ENCODE results near the gene MOK. TPM values are rescaled to one million over a fixed set of nuclear protein-coding genes. Genes with fewer than 3 reads are reported as not detected.

The MOK gene
- total RNA-seq, 1 donor = 86.1 TPM

DNA sequence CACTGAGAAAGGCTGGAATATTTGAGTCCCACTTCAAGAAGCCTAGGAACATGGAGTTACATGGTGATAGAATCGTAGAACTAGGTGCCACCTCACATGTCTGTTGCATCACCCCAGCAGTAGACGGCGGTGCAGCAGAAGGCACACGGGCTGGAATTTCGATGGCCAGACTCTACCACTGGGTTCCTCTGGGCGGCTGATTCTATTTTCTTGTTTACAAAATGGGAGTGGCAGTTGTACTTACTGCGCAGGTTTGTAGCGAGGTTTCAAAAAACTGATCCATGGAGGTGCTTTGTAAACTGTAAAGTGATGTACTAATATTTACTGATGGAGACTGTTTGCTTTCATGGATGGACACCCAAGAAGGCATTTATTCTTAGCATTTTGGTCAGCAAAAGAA lies 119.6 kb downstream of the MOK start:
- Histone ChIP-seq H3K9me3 (ENCODE audit: low read depth, low read length) (no peaks in the 10 kb centered on the region), H3K4me2 (ENCODE audit: insufficient read depth, low read length) (no peak overlapping the region), H2AFZ (ENCODE audit: low read length) (no peak overlapping the region), H3K79me2 (ENCODE audit: insufficient read depth, low read length) (peaks cover 82% of the 10 kb centered on the region), H3K4me3 (ENCODE audit: insufficient read depth, low read length) (no peak overlapping the region), H3K27ac (ENCODE audit: low read depth, low read length) (no peak overlapping the region), H4K20me1 (ENCODE audit: insufficient read depth, low read length) (peaks cover 39% of the 10 kb centered on the region), H3K36me3 (ENCODE audit: insufficient read depth, low read length) (no peaks in the 10 kb centered on the region), H3K27me3 (ENCODE audit: insufficient read depth, low read length) (no peaks in the 10 kb centered on the region), H3K4me1 (ENCODE audit: insufficient read depth, low read length) (peaks cover 48% of the 10 kb centered on the region)
- DNase-seq (ENCODE audit: insufficient read length, low spot score, missing footprints) = no peak
- TF ChIP-seq, protein P1, sequence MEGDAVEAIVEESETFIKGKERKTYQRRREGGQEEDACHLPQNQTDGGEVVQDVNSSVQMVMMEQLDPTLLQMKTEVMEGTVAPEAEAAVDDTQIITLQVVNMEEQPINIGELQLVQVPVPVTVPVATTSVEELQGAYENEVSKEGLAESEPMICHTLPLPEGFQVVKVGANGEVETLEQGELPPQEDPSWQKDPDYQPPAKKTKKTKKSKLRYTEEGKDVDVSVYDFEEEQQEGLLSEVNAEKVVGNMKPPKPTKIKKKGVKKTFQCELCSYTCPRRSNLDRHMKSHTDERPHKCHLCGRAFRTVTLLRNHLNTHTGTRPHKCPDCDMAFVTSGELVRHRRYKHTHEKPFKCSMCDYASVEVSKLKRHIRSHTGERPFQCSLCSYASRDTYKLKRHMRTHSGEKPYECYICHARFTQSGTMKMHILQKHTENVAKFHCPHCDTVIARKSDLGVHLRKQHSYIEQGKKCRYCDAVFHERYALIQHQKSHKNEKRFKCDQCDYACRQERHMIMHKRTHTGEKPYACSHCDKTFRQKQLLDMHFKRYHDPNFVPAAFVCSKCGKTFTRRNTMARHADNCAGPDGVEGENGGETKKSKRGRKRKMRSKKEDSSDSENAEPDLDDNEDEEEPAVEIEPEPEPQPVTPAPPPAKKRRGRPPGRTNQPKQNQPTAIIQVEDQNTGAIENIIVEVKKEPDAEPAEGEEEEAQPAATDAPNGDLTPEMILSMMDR (IDR thresholded peaks at IDR 0.05; ENCODE audit: extremely low read depth, low read depth, low read length) = no peak

DNA sequence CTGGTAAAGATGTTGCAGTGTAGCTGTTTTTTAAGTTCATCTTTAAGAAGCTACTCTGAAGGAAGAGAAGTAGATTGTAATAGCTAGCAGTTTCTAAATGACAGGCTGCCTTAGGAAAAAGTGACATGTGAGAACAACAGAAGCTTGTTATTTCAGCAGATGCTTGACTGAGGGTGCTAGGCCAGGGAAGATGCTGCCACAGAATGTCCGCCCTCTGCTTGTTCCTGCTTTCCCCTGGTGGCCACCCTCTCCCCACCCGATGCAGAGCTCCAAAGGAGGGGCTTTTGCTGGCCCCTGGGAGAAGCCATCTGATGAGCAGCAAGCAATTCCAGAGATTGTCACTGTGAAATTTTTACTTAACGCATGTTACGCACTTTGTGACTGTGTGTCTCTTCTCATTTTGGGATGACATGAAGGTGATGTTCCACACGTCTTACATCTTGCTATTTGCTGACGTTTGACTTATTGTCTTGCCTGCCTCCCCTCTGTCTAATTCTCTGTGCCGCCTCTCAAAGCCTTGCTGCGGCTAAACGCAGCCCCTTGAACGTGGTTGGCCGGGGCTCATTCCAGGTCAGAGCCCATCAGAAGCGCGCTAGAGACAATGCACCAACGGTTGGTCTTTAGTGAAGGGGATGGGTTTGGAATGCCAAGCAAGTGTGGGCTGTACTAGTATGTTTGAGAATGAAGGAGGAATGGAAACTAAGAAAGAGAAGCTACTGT lies 120.5 kb downstream of the MOK start:
- H3K27ac ChIP-seq (ENCODE audit: low read depth, low read length) = no peak overlapping the region
- no peak overlapping the region for H3K4me3 ChIP-seq (ENCODE audit: insufficient read depth, low read length)
- no peak overlapping the region for H3K4me2 ChIP-seq (ENCODE audit: insufficient read depth, low read length)
- H2AFZ ChIP-seq (ENCODE audit: low read length) = no peak overlapping the region
- TF ChIP-seq, protein P1 (IDR thresholded peaks at IDR 0.05; ENCODE audit: extremely low read depth, low read depth, low read length) = no peak
- peaks cover 48% of the 10 kb centered on the region for H3K4me1 ChIP-seq (ENCODE audit: insufficient read depth, low read length)
- no peaks in the 10 kb centered on the region for H3K36me3 ChIP-seq (ENCODE audit: insufficient read depth, low read length)
- peaks cover 44% of the 10 kb centered on the region for H4K20me1 ChIP-seq (ENCODE audit: insufficient read depth, low read length)
- no peak for DNase-seq (ENCODE audit: insufficient read length, low spot score, missing footprints)
- peaks cover 83% of the 10 kb centered on the region for H3K79me2 ChIP-seq (ENCODE audit: insufficient read depth, low read length)
- H3K27me3 ChIP-seq (ENCODE audit: insufficient read depth, low read length) = no peaks in the 10 kb centered on the region
- no peaks in the 10 kb centered on the region for H3K9me3 ChIP-seq (ENCODE audit: low read depth, low read length)

GRCh38 chr14:102183886-102184285 lies 121.1 kb downstream of the MOK start:
- Histone ChIP-seq H3K4me3 (ENCODE audit: insufficient read depth, low read length) (no peak overlapping the region), H2AFZ (ENCODE audit: low read length) (no peak overlapping the region), H3K36me3 (ENCODE audit: insufficient read depth, low read length) (no peaks in the 10 kb centered on the region), H3K27ac (ENCODE audit: low read depth, low read length) (no peak overlapping the region), H4K20me1 (ENCODE audit: insufficient read depth, low read length) (peaks cover 44% of the 10 kb centered on the region), H3K4me1 (ENCODE audit: insufficient read depth, low read length) (peaks cover 48% of the 10 kb centered on the region), H3K27me3 (ENCODE audit: insufficient read depth, low read length) (no peaks in the 10 kb centered on the region), H3K4me2 (ENCODE audit: insufficient read depth, low read length) (no peak overlapping the region), H3K79me2 (ENCODE audit: insufficient read depth, low read length) (peaks cover 80% of the 10 kb centered on the region), H3K9me3 (ENCODE audit: low read depth, low read length) (no peaks in the 10 kb centered on the region)
- no peak for DNase-seq (ENCODE audit: insufficient read length, low spot score, missing footprints)
- TF ChIP-seq, protein P1 (IDR thresholded peaks at IDR 0.05; ENCODE audit: extremely low read depth, low read depth, low read length) = no peak

DNA sequence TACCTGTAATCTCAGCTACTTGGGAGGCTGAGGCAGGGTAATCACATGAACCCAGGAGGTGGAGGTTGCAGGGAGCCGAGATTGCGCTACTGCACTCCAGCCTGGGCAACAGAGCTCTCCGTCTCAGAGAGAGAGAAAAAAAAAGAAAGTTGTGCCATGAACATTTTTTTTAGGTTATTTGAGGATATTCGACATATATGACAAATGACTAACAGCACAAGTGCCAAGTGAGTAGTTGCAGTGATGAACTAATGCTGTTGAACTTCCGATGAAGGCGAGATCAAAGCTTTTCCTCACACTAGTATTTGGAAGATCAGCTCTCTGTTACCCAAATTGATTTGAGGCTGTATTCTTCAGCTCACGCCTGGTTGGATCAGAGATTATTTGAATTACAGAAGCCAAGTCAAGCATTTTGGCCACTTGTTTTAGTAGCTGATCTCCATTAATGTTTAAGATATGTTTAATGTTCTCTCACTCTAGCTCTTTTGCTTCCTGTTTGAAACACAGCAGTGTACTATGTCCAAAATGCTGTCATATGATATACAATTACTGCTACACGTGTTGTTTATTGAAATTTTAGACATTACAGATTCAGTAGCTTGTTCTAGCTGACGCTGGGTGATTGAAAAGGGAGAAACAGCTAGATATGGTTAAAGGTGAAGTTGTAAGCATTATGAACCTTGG lies 121.9 kb downstream of the MOK start:
- Histone ChIP-seq H3K27ac (ENCODE audit: low read depth, low read length) (peak overlapping the region; percentile 42), H2AFZ (ENCODE audit: low read length) (no peak overlapping the region), H3K4me3 (ENCODE audit: insufficient read depth, low read length) (no peak overlapping the region), H3K36me3 (ENCODE audit: insufficient read depth, low read length) (no peaks in the 10 kb centered on the region), H4K20me1 (ENCODE audit: insufficient read depth, low read length) (peaks cover 46% of the 10 kb centered on the region), H3K79me2 (ENCODE audit: insufficient read depth, low read length) (peaks cover 79% of the 10 kb centered on the region), H3K9me3 (ENCODE audit: low read depth, low read length) (no peaks in the 10 kb centered on the region), H3K27me3 (ENCODE audit: insufficient read depth, low read length) (no peaks in the 10 kb centered on the region), H3K4me2 (ENCODE audit: insufficient read depth, low read length) (peak overlapping the region; percentile 65), H3K4me1 (ENCODE audit: insufficient read depth, low read length) (peaks cover 42% of the 10 kb centered on the region)
- TF ChIP-seq, protein P1 (IDR thresholded peaks at IDR 0.05; ENCODE audit: extremely low read depth, low read depth, low read length) = no peak
- no peak for DNase-seq (ENCODE audit: insufficient read length, low spot score, missing footprints)

Measured in osteoblast (primary cell).